AG08396 (cell line): ENCODE data around the gene MOB1B.
"Not testable (repeated sequence)": the region's sequence is repeated elsewhere in the genome, so short reads cannot be mapped to it uniquely, and the experiment has no call there.

ENCODE experiments used
- DNase-seq: peaks from one replicate; pipeline ENCODE4 v3.0.0; 2012; ENCODE audit warnings: low spot score, mixed read lengths

The MOB1B gene

GRCh38 chr4:70956549-70957210 is 54.5 kb downstream of the MOB1B start:
- no peak for DNase-seq

GRCh38 chr4:70958681-70959080 is 56.5 kb downstream of the MOB1B start:
- peak; percentile 62 for DNase-seq

GRCh38 chr4:70969076-70969475 is 66.9 kb downstream of the MOB1B start:
- no peak for DNase-seq

- no peak for DNase-seq
Observed at GRCh38 chr4:70976252-70976651, 74.1 kb downstream of the MOB1B start.

GRCh38 chr4:70979445-70980008 is 77.4 kb downstream of the MOB1B start:
- DNase-seq = no peak

GRCh38 chr4:70980196-70980595 is 78.0 kb downstream of the MOB1B start:
- no peak for DNase-seq

- no peak for DNase-seq
Observed at GRCh38 chr4:70984106-70984505, 81.9 kb downstream of the MOB1B start.

GRCh38 chr4:70984589-70984988 is 82.4 kb downstream of the MOB1B start:
- DNase-seq = no peak

- no peak for DNase-seq
Observed at GRCh38 chr4:70991596-70991995, 89.4 kb downstream of the MOB1B start.

- no peak for DNase-seq
Observed at GRCh38 chr4:70992391-70992881, 90.3 kb downstream of the MOB1B start.

- DNase-seq = peak; percentile 97
Observed at GRCh38 chr4:70993181-70994068, 91.3 kb downstream of the MOB1B start, which contains the start of gene DCK. Gene DCK, plus strand, starts transcription at chr4:70993649. Its CDS starts 187 bp downstream, at chr4:70993836.

- DNase-seq = peak; percentile 43
Observed at GRCh38 chr4:70994069-70994366, 91.8 kb downstream of the MOB1B start.

- DNase-seq = no peak
Observed at GRCh38 chr4:70994387-70995099, 92.4 kb downstream of the MOB1B start.

GRCh38 chr4:70996018-70996360 is 93.8 kb downstream of the MOB1B start:
- no peak for DNase-seq

GRCh38 chr4:70997036-70997435 is 94.9 kb downstream of the MOB1B start:
- no peak for DNase-seq

- no peak for DNase-seq
Observed at GRCh38 chr4:70997546-70997945, 95.4 kb downstream of the MOB1B start.

GRCh38 chr4:70999639-71000038 is 97.5 kb downstream of the MOB1B start:
- not testable (repeated sequence) for DNase-seq

- DNase-seq = not testable (repeated sequence)
Observed at GRCh38 chr4:71001363-71001762, 99.2 kb downstream of the MOB1B start.

GRCh38 chr4:71004281-71004851 is 102.2 kb downstream of the MOB1B start:
- no peak for DNase-seq

- not testable (repeated sequence) for DNase-seq
Observed at GRCh38 chr4:71005025-71005424, 102.9 kb downstream of the MOB1B start.

GRCh38 chr4:71006203-71006907 is 104.2 kb downstream of the MOB1B start:
- no peak for DNase-seq
